Stimulated activated CD4-positive, alpha-beta T cell treated with anti-CD3 and anti-CD28 coated beads, Interleukin-1b, Interleukin-23, amount 100 ng/mL, for 48 hours (primary cell): ENCODE results near the gene MRPL10.

Source experiments
- DNase-seq: peaks from one replicate; pipeline ENCODE4 v3.0.0-alpha.2; 2020

The MRPL10 gene

GRCh38 chr17:47831003-47831933 is at the start of gene MRPL10, which contains the start of gene LRRC46:
Gene MRPL10, minus strand, starts transcription at chr17:47831541. Its CDS starts 30 bp downstream, at chr17:47831511.
Gene LRRC46, plus strand, starts transcription at chr17:47831670. Its CDS starts 320 bp downstream, at chr17:47831990.
- DNase-seq: peak; percentile 91

GRCh38 chr17:47879776-47880454 is 48.6 kb upstream of the MRPL10 start:
- no peak for DNase-seq

GRCh38 chr17:47879028-47879585 is 47.8 kb upstream of the MRPL10 start:
- no peak for DNase-seq

DNA sequence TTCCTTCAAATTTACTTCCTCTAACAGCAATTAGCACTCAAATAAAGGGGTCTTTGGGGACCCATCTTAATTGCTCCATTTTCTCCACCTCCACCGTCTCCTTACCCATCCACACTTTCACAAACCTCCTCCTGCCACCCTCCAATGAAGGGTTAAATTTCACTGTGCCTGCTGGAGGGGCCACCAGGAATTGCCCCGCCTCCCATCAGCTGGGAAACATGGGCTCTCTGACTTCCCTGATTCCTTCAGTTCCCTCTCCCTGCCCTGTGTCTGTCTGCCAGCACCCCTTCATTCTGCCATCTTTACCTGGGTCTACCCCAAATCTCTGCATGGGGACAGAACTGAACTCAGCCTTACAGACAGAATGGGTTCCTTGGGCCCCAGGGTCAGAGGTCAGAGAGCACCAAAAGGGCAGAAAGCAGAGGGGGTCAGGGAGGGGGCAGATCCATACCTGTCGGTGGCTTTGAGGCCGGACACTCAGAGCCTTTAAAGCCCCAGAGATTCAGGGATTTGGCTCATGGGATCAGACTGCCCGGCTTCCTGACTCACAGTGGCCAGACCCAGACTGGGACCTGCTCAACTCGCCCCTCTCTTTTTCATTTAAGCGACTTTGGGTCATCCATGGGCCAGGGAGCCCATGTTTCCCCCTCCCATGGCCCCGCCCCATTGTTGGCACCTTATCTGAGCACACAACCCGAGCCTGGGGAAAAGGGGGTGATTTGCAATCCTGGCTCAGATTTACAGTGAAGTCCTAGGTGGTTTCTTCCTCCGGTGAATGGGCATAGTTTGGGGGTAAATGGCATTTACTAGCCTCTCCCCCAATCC is 47.1 kb upstream of the MRPL10 start:
- no peak for DNase-seq

DNA sequence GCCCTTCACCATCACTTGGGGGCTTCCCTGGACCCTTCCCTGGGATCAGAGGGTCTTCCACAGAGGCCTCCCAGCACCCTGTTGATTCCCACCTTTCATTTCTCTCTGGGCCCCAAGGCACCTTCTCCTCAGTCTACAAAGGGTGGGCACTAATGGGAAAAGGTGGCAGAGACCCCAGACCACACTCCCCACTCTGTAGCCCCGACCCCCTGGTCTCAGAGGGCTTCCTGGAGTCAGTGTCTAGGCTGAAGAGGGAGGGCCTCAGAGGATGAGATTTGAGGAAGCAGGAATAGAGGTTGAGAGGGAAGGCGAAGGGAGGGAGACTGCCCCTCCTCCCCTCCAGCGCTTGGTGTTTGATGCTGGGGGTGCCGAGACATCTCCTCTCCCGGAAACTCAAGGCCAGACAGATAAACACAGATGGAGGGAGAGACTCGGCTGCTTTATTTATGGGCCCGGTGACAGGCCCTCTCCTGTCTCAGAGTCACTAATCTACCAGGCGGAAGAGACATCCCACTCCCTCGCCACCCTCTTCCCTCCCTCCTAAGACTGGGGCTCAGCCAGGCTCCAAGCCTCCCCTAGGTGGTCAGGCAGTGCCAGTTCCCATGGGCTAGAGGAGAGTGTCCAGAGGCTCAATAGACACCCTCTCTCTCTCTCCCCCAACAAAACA is 46.2 kb upstream of the MRPL10 start:
- no peak for DNase-seq

DNA sequence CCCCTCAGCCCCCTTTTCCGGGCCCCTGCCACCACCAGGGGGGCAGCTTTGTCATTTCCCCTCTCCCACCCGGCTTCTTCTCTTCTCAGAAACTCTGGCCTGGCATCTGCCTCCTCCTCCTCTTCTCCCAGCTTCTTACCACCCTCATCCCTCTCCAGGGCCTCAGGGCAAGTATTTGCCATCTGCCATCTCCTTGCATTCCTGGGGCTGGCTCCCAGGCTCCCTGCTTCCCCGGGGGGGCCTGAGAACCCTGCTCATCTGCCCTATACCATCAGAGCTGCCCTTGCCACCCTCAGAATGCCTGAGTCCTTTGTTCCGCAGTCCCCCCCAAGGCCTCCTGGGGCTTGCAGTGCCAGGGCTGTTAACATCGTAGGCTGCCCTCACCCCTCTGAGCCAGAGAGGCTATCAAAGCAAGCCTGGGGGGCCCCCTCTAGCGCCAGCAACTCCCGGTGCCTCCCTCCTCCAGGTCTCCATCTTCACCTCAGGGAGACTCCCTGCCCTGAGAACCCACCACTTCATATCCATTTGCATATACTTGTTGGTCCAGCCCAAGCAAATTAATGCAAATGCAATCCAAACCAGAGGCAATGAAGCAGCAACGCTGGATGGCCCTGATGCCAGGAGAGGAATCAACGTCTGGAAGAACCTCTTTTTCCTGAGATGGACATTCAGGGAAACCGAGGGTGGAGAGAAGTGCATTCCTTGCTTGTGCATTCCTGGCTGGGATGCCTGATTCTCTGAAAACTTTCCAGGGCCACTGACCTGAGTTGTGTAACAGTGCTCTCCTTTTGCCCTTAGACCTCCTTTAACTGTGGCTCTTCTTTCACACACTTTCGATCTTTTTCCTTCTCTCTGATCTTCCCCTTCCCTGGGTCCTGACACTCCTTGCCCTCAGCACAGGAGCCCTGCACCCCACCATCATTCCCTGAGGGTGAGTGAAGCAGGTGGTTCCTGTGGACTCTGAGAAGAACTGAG is 44.0 kb upstream of the MRPL10 start:
- DNase-seq: no peak

- DNase-seq: no peak
Observed at GRCh38 chr17:47873200-47874090, 42.1 kb upstream of the MRPL10 start.

GRCh38 chr17:47872651-47873161 is 41.4 kb upstream of the MRPL10 start:
- no peak for DNase-seq

GRCh38 chr17:47872019-47872650 is 40.8 kb upstream of the MRPL10 start:
- DNase-seq: no peak

- DNase-seq: no peak
Observed at GRCh38 chr17:47871048-47871447, 39.7 kb upstream of the MRPL10 start.

DNA sequence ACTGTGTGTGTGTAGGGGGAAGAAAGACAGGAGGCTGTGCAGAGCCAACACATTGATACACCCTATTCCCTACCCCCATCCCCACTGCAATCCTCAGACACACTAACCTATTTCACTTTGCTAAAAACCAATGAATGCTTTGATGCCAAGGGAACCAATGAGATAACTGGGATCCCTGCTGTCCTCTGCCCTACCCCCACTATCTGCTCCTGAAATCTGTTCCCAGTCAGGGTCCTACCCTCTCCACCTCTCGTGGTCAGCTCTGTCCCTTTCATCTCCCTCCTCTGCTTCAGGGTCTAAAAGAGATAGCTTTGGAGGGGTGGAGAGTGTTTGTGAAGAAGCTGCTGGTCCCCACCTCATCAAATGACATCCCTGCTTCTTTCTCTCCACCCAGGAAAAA is 38.7 kb upstream of the MRPL10 start:
- DNase-seq: no peak

- DNase-seq: no peak
Observed at GRCh38 chr17:47869114-47869513, 37.8 kb upstream of the MRPL10 start.

DNA sequence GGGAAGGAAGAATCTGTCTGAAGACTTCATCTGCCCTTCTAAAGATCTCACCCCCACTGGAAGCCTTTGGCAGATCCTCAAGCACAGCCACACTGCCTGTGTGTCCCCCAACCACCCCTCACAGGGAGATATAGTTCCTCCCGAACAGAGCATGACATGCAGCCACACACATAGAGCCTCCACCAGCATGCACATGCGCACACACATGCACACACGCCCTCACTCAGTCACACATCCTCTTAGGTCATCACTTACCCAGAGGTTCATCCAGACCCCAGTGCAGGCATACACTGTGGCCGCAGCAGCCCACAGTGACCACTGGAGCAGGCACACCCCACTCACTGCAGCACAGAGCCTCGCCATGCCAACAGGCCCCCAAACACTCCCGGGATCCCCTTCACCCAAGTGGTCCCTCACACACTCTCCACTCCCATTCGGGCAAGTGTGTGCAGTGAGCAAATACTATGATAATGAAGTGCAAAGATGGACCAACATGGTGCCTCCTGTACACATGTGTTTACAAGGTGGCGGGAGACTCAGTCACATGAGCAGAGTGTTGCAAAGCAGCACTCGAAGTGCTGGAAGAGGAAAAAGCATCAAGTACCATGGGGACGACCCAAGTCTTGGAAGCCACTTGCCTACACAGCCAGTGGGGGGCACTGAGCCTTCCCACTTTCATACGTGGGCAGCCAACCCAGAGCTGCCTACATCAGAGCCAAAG is 36.6 kb upstream of the MRPL10 start:
- no peak for DNase-seq

GRCh38 chr17:47866941-47867340 is 35.6 kb upstream of the MRPL10 start:
- DNase-seq: no peak

DNA sequence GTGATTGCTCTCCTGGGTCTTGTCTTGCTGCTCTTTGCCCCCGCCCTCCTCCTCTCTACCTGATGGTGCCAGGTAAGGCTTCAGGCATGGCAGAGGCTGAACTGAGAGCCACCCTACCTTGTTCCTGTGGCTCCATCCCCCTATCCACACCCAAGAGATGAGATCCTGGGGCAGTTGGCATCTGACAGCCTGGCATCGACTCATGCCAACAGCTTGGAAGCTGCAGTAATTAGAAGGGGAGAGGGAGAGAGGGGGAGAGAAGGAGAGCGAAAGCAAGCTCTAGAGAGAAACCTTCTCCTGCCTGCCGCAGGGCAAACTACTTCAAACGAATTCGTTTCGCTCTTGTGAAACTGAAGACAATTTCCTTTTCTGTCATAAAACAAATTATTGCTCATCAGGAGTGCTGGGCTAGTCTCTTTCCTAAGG is 33.5 kb upstream of the MRPL10 start:
- peak; percentile 24 for DNase-seq

DNA sequence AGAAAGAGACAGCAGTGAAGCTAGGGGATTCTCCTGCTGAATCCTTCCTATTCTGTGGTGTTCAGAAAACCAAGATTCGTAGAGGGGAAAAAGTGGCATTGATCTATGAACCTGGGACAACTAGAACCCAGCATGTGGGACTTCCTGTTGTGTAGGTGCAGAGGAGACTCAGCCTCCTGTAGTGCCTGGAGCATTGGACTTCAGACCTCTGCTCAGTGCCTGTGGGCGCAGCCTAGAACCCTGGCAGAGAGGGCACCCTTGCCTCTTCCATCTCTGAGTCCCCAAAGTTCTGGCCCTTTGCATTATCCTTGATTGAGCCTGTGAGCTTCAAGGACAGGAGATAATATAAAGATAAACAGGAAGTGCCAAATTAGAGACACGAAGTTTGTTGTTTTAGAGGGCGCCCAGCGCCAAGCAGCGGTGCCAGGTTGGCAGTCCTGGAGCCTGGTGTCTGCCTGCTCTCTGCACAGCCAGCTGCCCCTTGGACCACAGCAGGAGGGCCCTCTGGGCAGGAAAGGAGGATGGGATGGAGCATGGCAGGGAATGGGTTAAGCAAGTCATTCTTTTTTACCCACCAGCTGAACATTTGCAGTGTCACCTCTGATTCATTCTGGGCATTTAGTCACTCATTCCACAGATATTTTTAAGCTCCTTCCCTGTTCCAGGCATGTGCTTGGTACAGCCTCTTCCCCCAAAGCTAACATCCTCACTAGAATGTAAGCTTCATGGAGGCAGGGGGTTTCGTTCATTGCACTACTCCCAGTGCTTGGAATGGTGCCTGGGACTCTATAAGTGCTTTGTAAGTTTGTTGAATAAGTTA is 31.5 kb upstream of the MRPL10 start:
- DNase-seq: no peak

DNA sequence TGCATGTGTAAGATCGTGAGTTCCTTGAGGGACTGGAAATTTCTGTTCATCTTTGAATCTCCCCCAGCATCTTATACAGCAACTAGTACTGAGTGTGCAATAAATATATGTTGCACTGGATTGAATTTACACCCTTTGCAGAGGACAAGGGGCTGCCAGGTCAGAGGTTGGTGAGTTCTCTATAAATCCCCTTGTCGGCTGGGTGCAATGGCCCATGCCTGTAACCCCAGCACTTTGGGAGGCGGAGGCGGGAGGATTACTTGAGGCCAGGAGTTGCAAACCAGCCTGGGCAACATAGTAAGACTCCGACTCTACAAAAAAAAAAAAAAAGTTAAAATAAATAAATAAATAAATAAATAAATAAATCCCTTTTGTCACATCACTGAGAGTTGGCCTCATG is 29.0 kb upstream of the MRPL10 start:
- DNase-seq: no peak
